Measurements from ENCODE around the gene UBE2L3.

DNA sequence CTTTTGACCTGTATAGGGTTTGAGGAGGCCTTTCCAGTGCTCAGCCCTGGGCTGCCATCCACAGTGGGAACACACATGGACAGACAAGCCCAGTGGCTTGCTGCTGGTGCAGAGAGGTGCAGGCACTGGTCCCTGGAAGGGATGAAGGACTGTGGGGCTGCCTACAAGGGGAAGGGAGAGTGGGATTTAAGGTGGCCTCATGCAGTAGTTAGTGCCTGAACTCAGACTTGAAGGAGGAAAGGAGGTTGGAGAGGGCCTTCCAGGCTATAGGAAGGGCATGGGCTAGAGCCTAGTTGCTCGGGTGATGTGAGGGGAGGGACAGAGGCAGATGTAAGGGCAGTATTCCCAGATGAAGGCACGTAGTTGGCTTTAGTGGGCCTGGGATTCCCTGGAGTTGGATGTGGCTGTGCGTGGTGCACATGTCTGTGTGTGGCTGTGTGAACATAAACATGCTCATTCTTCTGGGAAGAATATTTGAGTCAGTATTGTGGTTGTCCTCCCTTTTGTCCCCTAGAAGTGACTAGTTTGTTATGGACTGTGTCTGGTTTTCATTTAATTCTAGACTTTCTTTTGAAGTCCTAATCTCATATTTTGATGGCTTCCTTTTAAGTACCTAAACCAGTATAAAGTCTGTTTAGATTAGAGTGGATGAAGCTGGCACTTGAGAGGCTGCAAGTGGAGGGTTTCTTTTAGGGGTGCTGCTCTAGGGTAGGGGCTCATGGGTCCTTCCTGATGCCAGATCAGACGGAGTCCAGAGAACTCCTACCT is 43.9 kb downstream of the UBE2L3 start:
- TF ChIP-seq YY1 (IDR thresholded peaks at IDR 0.05; ENCODE audit: low read depth) (no peak), SMC3 (IDR thresholded peaks at IDR 0.05; ENCODE audit: low read depth, low read length) (no peak), TAF1 (IDR thresholded peaks at IDR 0.05; ENCODE audit: borderline replicate concordance, low read depth, low read length) (no peak), EP300 (IDR thresholded peaks at IDR 0.05; ENCODE audit: borderline replicate concordance in 1 of 2, low read depth in 1 of 2, low read length in 1 of 2) (no peak)
- TF ChIP-seq, protein P1, sequence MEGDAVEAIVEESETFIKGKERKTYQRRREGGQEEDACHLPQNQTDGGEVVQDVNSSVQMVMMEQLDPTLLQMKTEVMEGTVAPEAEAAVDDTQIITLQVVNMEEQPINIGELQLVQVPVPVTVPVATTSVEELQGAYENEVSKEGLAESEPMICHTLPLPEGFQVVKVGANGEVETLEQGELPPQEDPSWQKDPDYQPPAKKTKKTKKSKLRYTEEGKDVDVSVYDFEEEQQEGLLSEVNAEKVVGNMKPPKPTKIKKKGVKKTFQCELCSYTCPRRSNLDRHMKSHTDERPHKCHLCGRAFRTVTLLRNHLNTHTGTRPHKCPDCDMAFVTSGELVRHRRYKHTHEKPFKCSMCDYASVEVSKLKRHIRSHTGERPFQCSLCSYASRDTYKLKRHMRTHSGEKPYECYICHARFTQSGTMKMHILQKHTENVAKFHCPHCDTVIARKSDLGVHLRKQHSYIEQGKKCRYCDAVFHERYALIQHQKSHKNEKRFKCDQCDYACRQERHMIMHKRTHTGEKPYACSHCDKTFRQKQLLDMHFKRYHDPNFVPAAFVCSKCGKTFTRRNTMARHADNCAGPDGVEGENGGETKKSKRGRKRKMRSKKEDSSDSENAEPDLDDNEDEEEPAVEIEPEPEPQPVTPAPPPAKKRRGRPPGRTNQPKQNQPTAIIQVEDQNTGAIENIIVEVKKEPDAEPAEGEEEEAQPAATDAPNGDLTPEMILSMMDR (IDR thresholded peaks at IDR 0.05): no peak
